Measurements from ENCODE around the gene HAND2. TPM values are rescaled to one million over a fixed set of nuclear protein-coding genes. Genes with fewer than 3 reads are reported as not detected.

HAND2 gene
- total RNA-seq, 2 experiments from 2014 or later, result not detected

DNA sequence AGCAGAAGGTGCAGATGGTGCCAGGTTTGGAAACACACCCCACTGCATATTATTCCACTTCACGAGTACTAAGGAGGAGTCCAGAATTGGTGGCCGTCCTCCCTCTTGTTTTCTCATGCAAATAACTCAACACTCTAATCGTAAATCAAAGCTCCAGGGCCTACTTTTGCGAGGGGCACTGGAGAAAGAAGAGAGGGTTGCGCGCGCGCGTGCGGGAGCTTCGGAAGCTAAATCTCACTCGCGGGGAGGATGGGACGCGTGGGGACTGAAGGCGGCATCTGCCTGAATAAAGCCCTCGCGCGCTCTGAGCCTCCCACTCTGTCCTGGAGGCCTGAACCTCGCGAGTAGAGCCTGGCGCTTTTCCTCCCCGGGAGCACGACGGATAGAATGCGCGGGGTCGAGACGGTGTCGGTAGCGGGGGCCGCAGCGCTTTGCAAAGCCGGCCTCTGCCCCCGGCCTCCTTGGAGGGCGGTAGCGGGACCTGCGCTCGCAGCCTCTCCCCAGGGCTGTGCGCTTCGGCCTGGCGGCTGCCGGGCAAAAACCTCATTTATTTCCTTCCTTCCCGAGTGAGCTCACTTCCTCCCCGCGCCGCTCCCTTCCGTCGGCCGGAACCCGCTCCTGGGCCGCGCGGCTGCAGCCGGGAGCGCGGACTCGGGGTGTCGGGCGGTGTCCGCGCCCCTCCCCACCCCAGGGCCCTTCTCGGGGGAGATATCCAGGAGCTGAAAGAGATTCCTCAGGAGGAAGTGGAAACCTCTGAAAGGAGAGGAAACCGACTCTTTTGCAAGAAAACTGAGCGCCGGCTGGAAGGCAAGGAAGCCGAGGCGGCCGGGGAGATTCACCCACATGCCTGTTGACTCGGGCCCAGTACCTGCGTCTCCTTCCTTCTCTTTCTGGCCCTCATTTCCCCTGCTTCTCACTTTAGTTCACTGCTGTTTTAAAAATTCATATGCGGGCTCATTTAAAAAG is 20.7 kb downstream of the HAND2 start:
- Mint-ChIP-seq H3K36me3 (peaks cover 11% of the 10 kb centered on the region), H3K27me3 (peaks cover 98% of the 10 kb centered on the region), H3K4me1 (peaks cover 20% of the 10 kb centered on the region), H3K9me3 (ENCODE audit: low read depth) (no peaks in the 10 kb centered on the region), H3K27ac (no peak overlapping the region), H3K4me3 (peak overlapping the region; percentile 65)
- peak; percentile 57 for ATAC-seq
- CTCF ChIA-PET, result interaction anchor here (1.2 kb wide), 1 partner anchor 15 kb away, joined by 3 read pairs; no protein-coding TSS in a partner anchor
- DNase-seq, result no peak

DNA sequence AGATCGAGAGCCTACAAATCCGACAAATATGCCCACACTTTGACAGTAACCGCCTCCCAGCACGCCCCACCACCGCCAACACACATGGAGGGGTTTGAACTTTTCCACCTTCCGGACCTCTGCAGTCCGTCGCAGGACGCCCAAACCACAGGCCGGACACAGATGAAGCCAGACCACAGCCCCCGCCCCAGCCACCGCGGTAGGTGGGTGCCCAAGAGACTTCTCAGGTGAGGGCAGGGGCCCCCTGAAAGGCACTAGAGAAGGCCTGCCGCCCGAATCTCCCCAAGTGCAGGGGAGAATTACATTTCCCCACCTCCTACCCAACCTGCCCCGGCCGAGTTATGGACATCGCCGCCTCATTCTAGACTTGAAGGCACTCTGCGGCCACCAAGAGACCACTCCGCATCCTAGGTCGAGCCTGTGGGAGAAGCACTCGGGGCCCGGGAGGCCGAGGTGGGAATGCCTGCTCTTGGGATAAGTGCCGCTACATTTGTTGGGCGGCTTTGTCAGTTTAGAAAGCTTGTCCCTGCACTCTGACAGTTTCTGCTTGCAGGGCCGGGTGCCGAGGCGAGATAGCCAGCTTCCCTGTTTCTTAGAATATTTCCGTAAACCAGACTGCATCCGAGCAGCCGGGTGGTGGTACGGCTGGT is 21.5 kb downstream of the HAND2 start:
- no peak for ATAC-seq
- peak; percentile 1 for DNase-seq
- CTCF ChIA-PET, result no interaction called here
- Mint-ChIP-seq H3K27me3 (peaks cover 98% of the 10 kb centered on the region), H3K27ac (no peak overlapping the region), H3K36me3 (peaks cover 11% of the 10 kb centered on the region), H3K4me1 (peaks cover 20% of the 10 kb centered on the region), H3K9me3 (ENCODE audit: low read depth) (no peaks in the 10 kb centered on the region), H3K4me3 (peak overlapping the region; percentile 65)

DNA sequence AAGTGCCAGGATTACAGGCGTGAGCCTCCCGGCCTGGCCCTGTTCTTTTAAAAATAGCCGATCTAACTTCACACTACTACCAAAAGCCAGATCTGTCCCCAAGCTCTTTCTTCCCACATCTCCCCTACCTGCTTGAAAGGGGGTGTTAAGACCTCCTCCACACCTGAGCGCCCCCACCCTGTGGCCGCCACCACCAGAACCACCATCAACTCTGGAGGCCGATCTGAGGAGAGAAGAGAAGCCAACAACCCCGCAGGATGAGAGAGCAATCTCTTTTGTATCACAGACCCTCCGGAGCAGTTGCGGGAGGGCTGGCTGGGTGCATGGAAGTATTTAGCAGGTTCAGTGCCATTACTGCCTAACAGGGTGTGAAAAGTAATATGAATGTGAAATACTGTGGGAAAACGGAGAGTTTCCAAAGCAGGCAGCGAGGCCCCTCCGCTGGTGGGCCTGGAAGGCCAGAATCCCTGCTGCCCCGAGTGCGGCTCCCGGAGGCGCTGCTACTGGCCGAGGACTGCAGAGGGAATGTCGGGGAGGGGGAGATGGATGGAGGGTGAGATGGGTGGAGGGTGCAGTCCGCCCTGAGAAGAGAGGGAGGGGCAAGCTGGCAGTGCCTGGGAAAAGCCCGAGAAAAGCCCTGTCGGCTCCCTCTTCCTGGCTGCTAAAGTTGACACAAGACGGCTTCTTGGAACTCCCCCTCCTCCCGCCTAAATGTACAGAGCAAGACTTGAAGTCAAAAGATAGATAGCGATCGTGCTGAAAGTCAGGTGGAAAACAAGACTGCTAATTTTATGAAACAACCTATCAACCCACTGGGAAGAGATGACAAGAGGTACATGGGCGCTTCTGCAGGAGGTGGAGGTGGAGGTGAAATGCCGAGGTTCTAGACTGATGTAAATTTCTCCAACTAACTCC is 22.3 kb downstream of the HAND2 start:
- CTCF ChIA-PET, result no interaction called here
- Mint-ChIP-seq H3K4me3 (no peak overlapping the region), H3K36me3 (peaks cover 11% of the 10 kb centered on the region), H3K27me3 (peaks cover 98% of the 10 kb centered on the region), H3K9me3 (ENCODE audit: low read depth) (no peaks in the 10 kb centered on the region), H3K4me1 (peaks cover 20% of the 10 kb centered on the region), H3K27ac (no peak overlapping the region)
- DNase-seq (peak; percentile 29), ATAC-seq (no peak)

DNA sequence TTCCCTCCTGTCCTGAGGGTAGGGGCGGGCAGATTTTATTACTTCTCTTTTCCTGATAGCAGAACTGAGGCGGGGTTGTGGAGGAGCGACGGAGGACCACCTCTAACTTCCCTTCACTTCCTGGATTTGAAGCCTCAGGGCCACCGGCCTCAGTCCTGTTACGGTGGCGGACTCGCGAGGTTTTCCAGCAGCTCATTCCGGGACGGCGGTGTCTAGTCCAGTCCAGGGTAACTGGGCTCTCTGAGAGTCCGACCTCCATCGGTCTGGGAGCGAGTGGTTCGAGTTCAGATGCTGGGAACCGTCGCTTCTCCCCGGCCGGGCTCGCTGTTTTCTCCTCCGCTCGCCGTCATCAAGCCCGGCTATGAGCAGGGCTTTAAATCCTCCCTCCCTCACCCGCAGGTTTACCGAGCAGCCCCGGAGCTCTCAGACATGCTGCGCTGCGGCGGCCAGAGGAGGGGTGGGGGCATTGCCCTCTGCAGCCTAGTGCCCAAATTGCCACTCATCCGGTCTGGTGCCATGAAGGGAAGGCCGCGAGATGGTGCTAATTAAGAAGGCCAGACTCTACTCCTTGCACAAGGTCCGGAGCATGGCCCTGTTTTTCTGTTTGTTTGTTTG is 23.3 kb downstream of the HAND2 start:
- ATAC-seq (no peak), DNase-seq (peak; percentile 29)
- Mint-ChIP-seq H3K27me3 (peaks cover 97% of the 10 kb centered on the region), H3K4me1 (peaks cover 20% of the 10 kb centered on the region), H3K36me3 (peaks cover 11% of the 10 kb centered on the region), H3K27ac (no peak overlapping the region), H3K4me3 (no peak overlapping the region), H3K9me3 (ENCODE audit: low read depth) (no peaks in the 10 kb centered on the region)
- CTCF ChIA-PET, result interaction anchor here (1.2 to 1.4 kb wide), 2 partner anchors 12 to 85 kb away, joined by 3 to 6 read pairs; no protein-coding TSS in a partner anchor

DNA sequence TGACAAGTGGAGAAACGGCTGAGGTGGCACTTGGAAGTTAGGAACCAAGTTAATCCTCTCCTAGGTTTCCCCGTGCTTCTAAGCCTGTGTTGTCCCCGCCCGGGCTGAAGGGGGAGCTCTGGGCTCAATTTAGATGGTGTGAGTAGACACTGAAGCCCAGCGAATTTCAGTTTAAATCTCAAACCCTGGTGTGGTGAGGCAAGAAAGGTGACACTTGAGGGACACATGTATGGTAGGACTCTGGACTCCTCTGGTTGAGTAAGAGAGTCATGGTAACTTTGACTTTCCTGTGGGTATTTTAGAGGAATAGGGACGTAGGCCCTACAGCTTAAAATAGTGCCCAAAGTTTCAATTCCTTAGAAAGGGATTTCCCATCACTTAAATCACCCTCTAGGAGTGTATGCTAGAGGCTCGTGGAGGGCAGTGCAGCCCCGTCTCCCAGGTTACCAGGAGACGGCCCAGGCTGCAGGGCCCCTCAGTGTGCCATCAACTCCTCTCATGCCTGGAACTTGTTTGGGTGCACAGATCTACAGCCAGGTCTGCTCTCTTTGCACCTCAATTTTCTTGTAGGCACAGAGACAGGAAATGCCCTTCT is 24.0 kb downstream of the HAND2 start:
- ATAC-seq (peak; percentile 58), DNase-seq (peak; percentile 62)
- no peak overlapping the region for H3K27ac Mint-ChIP-seq
- peaks cover 21% of the 10 kb centered on the region for H3K4me1 Mint-ChIP-seq
- H3K4me3 Mint-ChIP-seq, result no peak overlapping the region
- CTCF ChIA-PET, result interaction anchor here (0.8 to 1.7 kb wide), 10 partner anchors 9 to 718 kb away, joined by 3 to 6 read pairs (median 4); no protein-coding TSS in a partner anchor
- H3K9me3 Mint-ChIP-seq (ENCODE audit: low read depth), result no peaks in the 10 kb centered on the region
- peaks cover 11% of the 10 kb centered on the region for H3K36me3 Mint-ChIP-seq
- peaks cover 98% of the 10 kb centered on the region for H3K27me3 Mint-ChIP-seq

DNA sequence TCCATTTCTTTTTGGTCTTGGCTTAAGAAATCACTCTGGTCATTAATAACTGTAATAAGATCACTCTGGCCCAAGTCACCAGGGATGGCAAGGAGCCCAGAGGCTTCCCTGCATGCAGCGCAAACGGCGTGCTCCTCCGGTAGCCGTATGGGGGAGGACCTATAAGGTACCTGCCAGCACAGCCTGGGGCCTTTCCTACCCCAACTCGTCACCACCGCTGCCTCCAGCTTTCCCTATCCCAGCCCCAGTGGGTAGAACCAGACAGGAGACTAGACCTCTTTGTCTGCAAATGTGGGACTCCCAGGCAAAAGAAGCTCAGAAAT is 25.9 kb downstream of the HAND2 start:
- H3K27me3 Mint-ChIP-seq, result peaks cover 87% of the 10 kb centered on the region
- H3K36me3 Mint-ChIP-seq, result peaks cover 13% of the 10 kb centered on the region
- peaks cover 22% of the 10 kb centered on the region for H3K4me1 Mint-ChIP-seq
- no peak overlapping the region for H3K4me3 Mint-ChIP-seq
- CTCF ChIA-PET, result interaction anchor here (1.0 kb wide), 1 partner anchor 31 kb away, joined by 3 read pairs; no protein-coding TSS in a partner anchor
- H3K27ac Mint-ChIP-seq, result no peak overlapping the region
- ATAC-seq, result no peak
- no peaks in the 10 kb centered on the region for H3K9me3 Mint-ChIP-seq (ENCODE audit: low read depth)
- DNase-seq, result no peak

DNA sequence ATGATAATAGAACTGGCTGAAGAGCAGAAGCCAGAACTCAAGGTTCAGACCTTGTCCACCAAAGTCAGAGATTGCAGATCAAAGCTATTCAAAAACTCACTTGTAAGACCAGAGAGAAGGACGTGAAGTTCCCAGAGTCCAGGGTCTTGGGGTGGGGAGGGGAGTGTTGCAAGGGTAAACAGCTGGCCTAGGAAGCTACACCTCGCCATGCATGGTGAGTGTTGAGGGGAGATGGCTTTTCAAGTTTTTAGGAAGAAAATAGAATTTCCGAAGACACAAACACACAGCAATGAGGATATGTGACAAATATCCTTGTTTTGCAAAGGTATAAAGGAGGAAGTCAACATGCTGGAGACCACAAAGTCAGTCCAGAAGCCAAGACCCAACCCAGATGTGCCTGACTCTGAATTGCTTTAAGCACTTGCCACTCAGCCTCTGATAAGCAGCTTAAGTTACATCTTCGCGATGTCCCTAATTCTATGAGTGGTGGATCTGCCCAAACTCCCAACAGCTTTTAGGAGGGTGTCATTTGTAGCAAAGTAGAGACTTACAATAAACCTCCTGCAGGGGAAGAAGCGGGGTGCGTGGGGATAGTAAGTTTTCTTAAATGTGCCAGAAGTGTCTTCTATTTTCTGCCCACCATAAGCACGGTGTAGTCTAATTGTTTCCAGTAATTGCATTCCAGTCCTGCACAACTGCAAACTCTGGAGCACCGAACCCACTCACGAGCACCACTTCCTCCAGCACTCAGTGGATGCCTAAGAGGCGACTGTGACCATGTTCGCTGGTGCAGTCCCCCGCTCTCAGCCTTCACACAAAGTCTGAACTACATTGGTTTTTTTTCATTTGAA is 26.5 kb downstream of the HAND2 start:
- ATAC-seq (no peak), DNase-seq (no peak)
- CTCF ChIA-PET, result interaction anchor here (0.7 kb wide), 1 partner anchor 83 kb away, joined by 4 read pairs; no protein-coding TSS in a partner anchor
- peaks cover 86% of the 10 kb centered on the region for H3K27me3 Mint-ChIP-seq
- no peaks in the 10 kb centered on the region for H3K9me3 Mint-ChIP-seq (ENCODE audit: low read depth)
- H3K27ac Mint-ChIP-seq, result no peak overlapping the region
- peaks cover 10% of the 10 kb centered on the region for H3K36me3 Mint-ChIP-seq
- peaks cover 18% of the 10 kb centered on the region for H3K4me1 Mint-ChIP-seq
- no peak overlapping the region for H3K4me3 Mint-ChIP-seq

DNA sequence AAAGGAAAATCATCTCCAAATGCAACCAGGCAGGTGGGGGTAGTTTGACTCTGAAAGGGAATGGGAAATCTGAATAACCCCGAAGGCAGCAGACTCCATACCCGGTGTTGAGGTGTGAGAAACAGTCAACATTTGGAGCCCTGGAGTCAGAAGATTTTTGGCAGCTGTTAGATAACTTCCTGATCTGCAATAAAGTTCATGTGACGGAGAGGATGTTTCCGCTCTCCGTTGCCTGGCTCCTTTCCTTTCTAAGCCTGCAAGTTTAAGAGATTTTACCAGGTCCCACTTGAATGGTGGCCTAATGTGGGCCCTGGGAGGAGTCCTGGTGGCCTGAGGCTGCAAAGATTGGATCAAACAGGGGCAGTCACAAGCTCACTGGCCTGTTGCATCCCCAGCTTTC is 27.7 kb downstream of the HAND2 start:
- Mint-ChIP-seq H3K4me1 (peaks cover 12% of the 10 kb centered on the region), H3K36me3 (peaks cover 2% of the 10 kb centered on the region), H3K27ac (no peak overlapping the region), H3K9me3 (ENCODE audit: low read depth) (no peaks in the 10 kb centered on the region), H3K27me3 (peaks cover 80% of the 10 kb centered on the region), H3K4me3 (no peak overlapping the region)
- DNase-seq (no peak), ATAC-seq (no peak)
- CTCF ChIA-PET, result no interaction called here

DNA sequence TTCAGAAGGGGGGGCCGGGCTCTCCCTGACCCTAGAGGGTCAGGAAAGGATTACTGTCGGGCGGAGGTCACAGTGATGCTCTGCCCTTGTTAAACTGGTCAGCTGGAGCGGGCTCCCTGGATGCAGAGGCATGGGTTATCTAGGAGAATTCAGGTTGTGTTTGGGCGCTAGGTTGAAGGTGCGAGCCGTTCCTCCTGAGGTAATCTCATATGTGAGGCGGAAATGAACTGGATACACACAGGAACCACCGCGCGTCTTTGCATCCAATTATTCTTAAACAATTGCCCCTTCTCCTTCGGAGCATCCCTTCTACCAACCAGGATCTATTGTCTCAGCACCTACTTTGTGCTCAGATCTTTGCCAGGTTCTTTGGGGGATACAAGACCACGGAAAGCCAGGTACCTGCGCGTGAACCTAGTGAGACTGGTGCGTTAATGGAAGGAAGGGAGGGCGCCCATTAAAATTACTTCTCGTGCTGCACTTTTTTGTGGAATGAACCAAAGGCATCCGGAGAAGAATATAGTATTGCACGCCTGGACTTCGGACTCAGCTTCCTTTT is 28.4 kb downstream of the HAND2 start:
- CTCF ChIA-PET, result interaction anchor here (1.7 kb wide), 1 partner anchor 81 kb away, joined by 5 read pairs; no protein-coding TSS in a partner anchor

DNA sequence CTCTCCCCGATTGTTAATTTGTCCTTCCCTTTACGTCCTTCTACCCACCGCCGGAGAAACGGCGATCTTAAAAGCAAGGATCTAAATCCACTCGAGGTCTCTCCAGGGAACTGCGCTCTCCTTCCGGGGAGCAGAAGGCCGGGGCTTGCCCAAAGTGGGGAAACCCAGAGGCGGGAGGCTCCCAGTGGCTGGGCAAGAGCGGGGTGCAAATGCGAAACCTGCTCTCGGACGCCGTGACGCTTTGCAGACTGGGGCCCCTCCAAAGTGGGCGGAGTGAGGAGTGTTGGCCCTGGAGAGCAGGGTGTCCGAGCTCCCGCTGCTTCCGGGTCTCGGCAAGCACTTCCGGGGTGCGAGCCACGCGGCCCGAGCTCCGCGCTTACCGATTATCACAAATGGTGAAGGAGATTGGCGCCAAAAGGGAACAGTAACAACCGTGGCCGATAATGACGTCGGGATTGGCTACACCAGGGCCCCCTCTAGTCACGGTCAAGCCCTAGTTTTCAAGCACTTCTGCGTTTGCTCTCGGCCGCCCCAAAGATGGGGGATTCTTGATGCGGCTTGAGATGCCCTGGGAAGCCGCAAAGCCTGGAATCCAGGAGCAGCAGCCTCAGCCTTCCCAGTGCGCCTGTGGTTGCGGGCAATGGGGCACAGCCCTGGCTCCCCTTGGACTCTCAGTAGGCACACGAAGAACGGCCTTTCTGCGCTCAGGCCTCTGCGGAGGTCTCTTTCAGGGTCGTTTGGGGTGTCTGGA is 29.0 kb downstream of the HAND2 start:
- no peak for ATAC-seq
- Mint-ChIP-seq H3K36me3 (peaks cover 2% of the 10 kb centered on the region), H3K27me3 (peaks cover 74% of the 10 kb centered on the region), H3K9me3 (ENCODE audit: low read depth) (no peaks in the 10 kb centered on the region), H3K27ac (no peak overlapping the region), H3K4me3 (peak overlapping the region; percentile 14), H3K4me1 (peaks cover 7% of the 10 kb centered on the region)
- CTCF ChIA-PET, result interaction anchor here (1.7 kb wide), 1 partner anchor 80 kb away, joined by 5 read pairs; no protein-coding TSS in a partner anchor
- no peak for DNase-seq

More for the DNA sequence above, 28.4 kb downstream of the HAND2 start:
- peaks cover 9% of the 10 kb centered on the region for H3K4me1 Mint-ChIP-seq
- no peak overlapping the region for H3K4me3 Mint-ChIP-seq
- DNase-seq (no peak), ATAC-seq (no peak)
- H3K27me3 Mint-ChIP-seq, result peaks cover 76% of the 10 kb centered on the region
- H3K9me3 Mint-ChIP-seq (ENCODE audit: low read depth), result no peaks in the 10 kb centered on the region
- H3K36me3 Mint-ChIP-seq, result peaks cover 2% of the 10 kb centered on the region
- no peak overlapping the region for H3K27ac Mint-ChIP-seq
